Activated CD4-positive, alpha-beta T cell treated with anti-CD3 and anti-CD28 coated beads, Interleukin-2, amount 50 U/mL, for 24 hours (primary cell): ENCODE measurements around the gene ST8SIA5.

Source experiments
- DNase-seq, 2 donors: peaks; one replicate each; pipeline ENCODE4 v3.0.0-alpha.2; 2020; ENCODE audit warnings: low read depth in 1 of 2, low spot score in 1 of 2

The ST8SIA5 gene

GRCh38 chr18:46740046-46740445, 16.8 kb downstream of the ST8SIA5 start:
- DNase-seq, result no peak

- DNase-seq, result no peak
These were observed 18.4 kb downstream of the ST8SIA5 start for GRCh38 chr18:46738491-46738890.

- no peak for DNase-seq
These were observed 20.1 kb downstream of the ST8SIA5 start for GRCh38 chr18:46736736-46737135.

DNA sequence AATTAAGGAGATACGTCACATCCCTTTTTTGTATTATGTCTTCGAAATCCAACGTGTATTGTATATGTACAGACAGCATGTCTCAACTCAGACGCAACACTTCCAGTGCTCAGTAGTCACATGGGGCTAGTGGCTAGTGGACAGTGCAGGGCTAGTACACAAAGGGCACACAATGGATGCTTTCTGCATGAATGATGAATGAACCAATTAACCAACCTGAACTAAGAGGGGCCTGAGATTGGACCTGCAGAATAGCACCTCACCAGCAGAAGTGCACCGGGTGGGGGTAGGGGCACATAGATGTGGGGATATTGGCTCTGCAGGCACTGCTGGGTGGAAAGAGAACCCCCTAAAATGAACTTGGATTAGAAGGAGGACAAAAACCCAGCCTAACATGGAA, 20.7 kb downstream of the ST8SIA5 start:
- no peak for DNase-seq

GRCh38 chr18:46734981-46735380, 21.9 kb downstream of the ST8SIA5 start:
- DNase-seq, result no peak

- DNase-seq, result no peak
These were observed 23.0 kb downstream of the ST8SIA5 start for GRCh38 chr18:46733872-46734271.

GRCh38 chr18:46732801-46733200, 24.1 kb downstream of the ST8SIA5 start:
- DNase-seq, result no peak

GRCh38 chr18:46732201-46732600, 24.7 kb downstream of the ST8SIA5 start:
- DNase-seq, result no peak

DNA sequence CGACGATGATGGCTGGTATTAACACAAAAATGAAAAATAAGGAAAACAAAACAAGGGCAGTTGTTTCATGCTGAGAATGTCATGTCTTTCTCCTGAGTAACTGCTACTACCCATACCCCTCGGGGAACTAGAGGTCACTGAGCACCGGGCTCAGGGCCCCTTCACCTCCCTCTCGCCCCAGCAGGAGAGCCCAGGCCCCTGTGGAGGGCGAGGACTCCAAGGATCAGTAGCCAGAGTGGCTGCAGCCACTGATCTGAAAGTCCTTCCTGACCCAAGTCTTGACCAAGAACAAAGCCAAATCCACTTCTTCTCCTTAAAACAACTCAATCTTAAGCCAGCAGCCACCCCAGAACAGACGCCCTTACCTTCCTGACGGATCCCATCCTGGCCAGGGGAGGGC, 25.5 kb downstream of the ST8SIA5 start:
- no peak for DNase-seq

DNA sequence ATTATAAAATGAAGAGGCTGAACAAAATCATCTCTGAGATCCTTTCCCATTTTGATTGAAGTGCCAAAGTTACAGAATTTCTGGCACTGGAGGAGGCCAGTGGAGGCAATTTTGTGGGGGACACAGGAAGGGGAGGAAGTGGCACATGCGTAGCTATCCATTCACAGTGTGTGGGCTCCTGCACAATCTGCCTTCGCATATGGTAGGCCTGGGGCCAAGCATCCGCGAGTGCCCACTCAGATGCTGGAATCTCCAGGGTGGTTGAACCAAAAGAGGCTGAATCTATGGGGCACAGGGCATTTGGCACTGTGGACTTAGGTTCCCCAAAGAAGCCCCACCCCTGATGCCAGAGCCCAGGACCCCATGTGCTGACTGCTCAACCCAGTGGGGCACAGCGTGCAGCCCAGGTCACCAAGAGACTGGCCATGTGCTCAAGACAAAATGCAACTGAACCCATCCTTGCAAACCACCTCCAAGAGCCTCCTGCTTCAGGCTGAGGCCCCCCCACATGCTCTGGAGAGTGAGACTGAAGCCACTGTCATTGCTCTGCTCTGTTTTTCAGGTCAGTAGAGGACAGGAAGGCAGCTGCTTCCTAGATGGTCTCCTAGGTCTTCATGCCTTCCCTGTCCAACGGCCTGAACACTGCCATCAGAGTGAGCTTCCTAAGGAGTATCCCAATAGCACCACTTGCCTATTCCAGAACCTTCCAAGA, 28.5 kb downstream of the ST8SIA5 start:
- DNase-seq, result no peak

DNA sequence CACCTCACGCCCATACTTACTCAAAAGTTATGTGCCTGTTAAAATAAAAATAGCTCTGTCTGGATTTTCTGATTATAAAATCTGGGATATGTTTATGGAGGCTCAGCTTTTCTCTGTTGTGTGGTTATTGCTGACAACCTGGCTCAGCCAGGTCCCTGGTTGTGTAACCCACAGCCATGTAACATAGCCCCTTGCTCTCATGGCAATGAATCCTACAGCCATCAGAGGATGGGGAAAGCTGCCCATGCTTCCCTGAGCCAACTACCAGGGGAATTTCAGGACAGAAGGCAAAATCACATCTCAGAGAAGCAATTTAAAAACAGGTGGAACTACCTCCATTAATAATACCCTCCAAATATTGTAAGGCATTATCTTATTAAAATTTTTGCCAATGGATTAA, 29.7 kb downstream of the ST8SIA5 start:
- DNase-seq, result no peak

- DNase-seq, result no peak
These were observed 31.5 kb downstream of the ST8SIA5 start for GRCh38 chr18:46725310-46725709.

GRCh38 chr18:46723856-46724415, 32.9 kb downstream of the ST8SIA5 start:
- no peak for DNase-seq

DNA sequence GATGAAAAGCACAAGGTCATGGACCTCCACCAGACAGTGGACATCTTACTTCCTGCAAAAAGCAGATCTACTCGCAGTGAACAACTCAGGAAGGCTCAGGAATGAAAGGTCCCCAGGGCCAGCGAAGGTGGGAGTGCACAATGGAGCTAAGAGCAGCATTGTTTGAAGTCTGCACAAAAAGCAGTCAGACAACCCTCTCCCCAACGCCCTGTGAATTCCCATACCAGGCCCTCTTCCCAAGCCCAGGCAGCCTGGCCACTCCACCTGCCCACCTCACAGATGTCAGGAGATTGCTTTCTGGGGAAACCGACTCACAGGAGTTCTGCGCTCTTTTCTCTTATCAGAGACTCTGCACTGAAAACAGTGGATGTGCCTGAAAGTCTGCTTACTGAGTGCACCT, 34.8 kb downstream of the ST8SIA5 start:
- no peak for DNase-seq

- no peak for DNase-seq
These were observed 35.5 kb downstream of the ST8SIA5 start for GRCh38 chr18:46721331-46721730.

- DNase-seq, result no peak
These were observed 36.3 kb downstream of the ST8SIA5 start for GRCh38 chr18:46720521-46720920.

DNA sequence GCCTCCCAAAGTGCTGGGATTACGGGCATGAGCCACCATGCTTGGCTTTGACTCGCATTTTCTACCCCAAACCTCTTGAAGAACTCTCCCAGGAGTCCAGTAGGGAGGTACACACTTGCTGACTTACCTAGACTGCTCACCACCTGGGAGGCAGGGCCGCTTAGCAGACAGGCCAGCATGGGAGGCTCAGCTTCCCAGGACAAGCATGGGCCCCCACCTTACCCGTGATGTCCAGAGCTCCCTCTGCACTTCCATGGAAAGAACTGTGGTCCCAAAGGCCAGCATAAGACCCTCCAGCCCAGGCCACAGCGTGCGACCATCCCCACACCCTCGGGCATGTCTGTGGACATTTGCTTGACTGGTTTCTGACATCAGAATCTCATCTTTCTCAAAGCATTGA, 36.8 kb downstream of the ST8SIA5 start:
- DNase-seq, result no peak

DNA sequence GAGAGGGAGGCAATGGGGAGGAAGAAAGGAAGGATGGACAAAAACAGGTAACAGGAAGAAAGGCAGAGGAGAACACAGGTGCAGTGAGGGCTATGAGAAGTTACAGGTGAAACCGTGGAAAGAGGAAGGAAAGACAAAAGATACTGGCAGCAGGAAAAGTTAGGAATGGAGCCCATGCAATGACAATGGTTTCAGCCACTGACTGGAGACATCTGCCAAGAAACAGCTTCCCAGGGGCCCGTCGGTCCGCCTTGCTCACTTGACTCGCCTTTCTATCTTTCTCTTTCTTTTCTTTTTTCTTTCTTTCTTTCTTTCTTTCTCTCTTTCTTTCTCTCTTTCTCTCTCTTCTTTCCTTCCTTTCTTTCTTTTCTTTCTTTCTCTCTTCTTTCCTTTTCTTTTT, 37.5 kb downstream of the ST8SIA5 start:
- DNase-seq, result no peak

- DNase-seq, result no peak
These were observed 38.1 kb downstream of the ST8SIA5 start for GRCh38 chr18:46718501-46719341.

- DNase-seq, result no peak
These were observed 40.0 kb downstream of the ST8SIA5 start for GRCh38 chr18:46716827-46717226.

GRCh38 chr18:46716336-46716735, 40.5 kb downstream of the ST8SIA5 start:
- no peak for DNase-seq

GRCh38 chr18:46715062-46715461, 41.8 kb downstream of the ST8SIA5 start:
- no peak for DNase-seq
